Body of pancreas (tissue), 4 donors: ENCODE results near the gene C1orf53.

Experiments used
- POLR2A ChIP-seq, 3 donors: fragments of 450-650 bp; IDR thresholded peaks; one replicate each; pipeline ENCODE4 v1.6.1; 2016; ENCODE audit warnings: antibody characterized with exemption in 3 of 3, mild to moderate bottlenecking in 2 of 3
- TF ChIP-seq, protein P1 (sequence below), 7 experiments: fragments of 450-650 bp in 4 of 7; fragments of 200-600 bp in 3 of 7; sonication (generic) in 3 of 7; IDR thresholded peaks; one replicate each; pipeline ENCODE4 v1.5.1; 2016 to 2019; ENCODE audit warnings: antibody characterized with exemption in 7 of 7

DNA sequence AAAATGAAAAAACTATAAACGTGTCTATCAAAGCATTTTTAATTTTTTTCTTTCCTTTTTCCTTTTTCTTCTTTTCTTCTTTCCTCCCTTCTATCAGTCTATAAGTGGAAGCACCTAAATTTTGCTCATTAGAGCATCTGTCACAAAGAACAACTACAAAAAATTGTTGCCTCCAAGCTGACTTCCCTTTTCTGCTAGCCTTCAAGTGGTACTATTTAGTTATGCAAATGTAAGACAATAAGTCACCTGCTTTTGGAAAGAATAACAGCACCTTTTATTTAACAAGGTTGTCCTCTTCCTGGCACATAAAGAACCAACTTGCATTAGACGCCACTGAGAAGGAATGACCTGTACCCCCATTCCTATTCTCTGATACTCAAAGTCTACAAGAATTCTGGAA is 45.0 kb upstream of the C1orf53 start:
- TF ChIP-seq, protein P1, sequence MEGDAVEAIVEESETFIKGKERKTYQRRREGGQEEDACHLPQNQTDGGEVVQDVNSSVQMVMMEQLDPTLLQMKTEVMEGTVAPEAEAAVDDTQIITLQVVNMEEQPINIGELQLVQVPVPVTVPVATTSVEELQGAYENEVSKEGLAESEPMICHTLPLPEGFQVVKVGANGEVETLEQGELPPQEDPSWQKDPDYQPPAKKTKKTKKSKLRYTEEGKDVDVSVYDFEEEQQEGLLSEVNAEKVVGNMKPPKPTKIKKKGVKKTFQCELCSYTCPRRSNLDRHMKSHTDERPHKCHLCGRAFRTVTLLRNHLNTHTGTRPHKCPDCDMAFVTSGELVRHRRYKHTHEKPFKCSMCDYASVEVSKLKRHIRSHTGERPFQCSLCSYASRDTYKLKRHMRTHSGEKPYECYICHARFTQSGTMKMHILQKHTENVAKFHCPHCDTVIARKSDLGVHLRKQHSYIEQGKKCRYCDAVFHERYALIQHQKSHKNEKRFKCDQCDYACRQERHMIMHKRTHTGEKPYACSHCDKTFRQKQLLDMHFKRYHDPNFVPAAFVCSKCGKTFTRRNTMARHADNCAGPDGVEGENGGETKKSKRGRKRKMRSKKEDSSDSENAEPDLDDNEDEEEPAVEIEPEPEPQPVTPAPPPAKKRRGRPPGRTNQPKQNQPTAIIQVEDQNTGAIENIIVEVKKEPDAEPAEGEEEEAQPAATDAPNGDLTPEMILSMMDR (IDR thresholded peaks at IDR 0.05): no peak
- TF ChIP-seq POLR2A (IDR thresholded peaks at IDR 0.05): no peak
